ENCODE results near the gene ABTB2. TPM values are rescaled to one million over a fixed set of nuclear protein-coding genes. Genes with fewer than 3 reads are reported as not detected.

ABTB2 gene
- polyA plus RNA-seq, 2 of the 4 experiments (the other 2 are of a cell fraction), result 8.9 to 15.4 TPM

GRCh38 chr11:34165121-34165520 lies 192.7 kb downstream of the ABTB2 start:
- Histone ChIP-seq H3K4me3 (no peak overlapping the region), H3K9me3 (no peaks in the 10 kb centered on the region), H3K27ac (no peak overlapping the region), H3K4me2 (no peak overlapping the region), H3K4me1 (no peaks in the 10 kb centered on the region)
- DNase-seq (ENCODE audit: low read depth in 1 of 2, low spot score in 1 of 2) (no peak), FAIRE-seq (no peak), ATAC-seq (no peak)
- no peak for TF ChIP-seq PBX3 (IDR thresholded peaks at IDR 0.05)
- no peak for TF ChIP-seq RNF2 (IDR thresholded peaks at IDR 0.05; ENCODE audit: borderline replicate concordance, low read depth)
- no peak for TF ChIP-seq KDM1A (IDR thresholded peaks at IDR 0.05; ENCODE audit: low read depth)
- TF ChIP-seq EHF (CRISPR knock-in tag; IDR thresholded peaks at IDR 0.05), result no peak
- TF ChIP-seq NFE2L2 (conservative IDR thresholded peaks at IDR 0.05; ENCODE audit: low read length), result no peak
- TF ChIP-seq, protein P1, sequence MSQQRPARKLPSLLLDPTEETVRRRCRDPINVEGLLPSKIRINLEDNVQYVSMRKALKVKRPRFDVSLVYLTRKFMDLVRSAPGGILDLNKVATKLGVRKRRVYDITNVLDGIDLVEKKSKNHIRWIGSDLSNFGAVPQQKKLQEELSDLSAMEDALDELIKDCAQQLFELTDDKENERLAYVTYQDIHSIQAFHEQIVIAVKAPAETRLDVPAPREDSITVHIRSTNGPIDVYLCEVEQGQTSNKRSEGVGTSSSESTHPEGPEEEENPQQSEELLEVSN (IDR thresholded peaks at IDR 0.05; ENCODE audit: borderline replicate concordance, low read depth), result no peak
- no peak for TF ChIP-seq JUNB (IDR thresholded peaks at IDR 0.05)
- TF ChIP-seq FOSB (CRISPR knock-in tag; IDR thresholded peaks at IDR 0.05), result no peak
- no peak for TF ChIP-seq POLR2A (IDR thresholded peaks at IDR 0.05; ENCODE audit: low read length)
- no peak for TF ChIP-seq RCOR1 (IDR thresholded peaks at IDR 0.05; ENCODE audit: low read depth, low read length)
- no peak for TF ChIP-seq PHF8 (IDR thresholded peaks at IDR 0.05; ENCODE audit: borderline replicate concordance, low read depth)
- TF ChIP-seq ZC3H11A (IDR thresholded peaks at IDR 0.05), result no peak
- no peak for TF ChIP-seq ESRRA (IDR thresholded peaks at IDR 0.05; ENCODE audit: borderline replicate concordance, low read length)
- no peak for TF ChIP-seq CHD4 (IDR thresholded peaks at IDR 0.05; ENCODE audit: borderline replicate concordance)
- TF ChIP-seq BHLHE40 (IDR thresholded peaks at IDR 0.05; ENCODE audit: low read depth, low read length), result no peak
- 88% methylated on average over 13 of the region's 13 CpGs for WGBS (ENCODE audit: missing lambda C conversion rate)
- POLR2A ChIA-PET, result no interaction called here
- CTCF ChIA-PET, result interaction anchor here (0.6 to 5.7 kb wide), 10 partner anchors 9 to 1398 kb away, joined by 3 to 41 read pairs (median 4); partner anchors contain the start of gene ABTB2

- FAIRE-seq (no peak), ATAC-seq (no peak), DNase-seq (ENCODE audit: low read depth in 1 of 2, low spot score in 1 of 2) (no peak)
- ChIA-PET POLR2A (no interaction called here), CTCF (interaction anchor here (5.7 kb wide), 1 partner anchor 12 kb away, joined by 41 read pairs; no protein-coding TSS in a partner anchor)
- no peak for TF ChIP-seq TFCP2L1 (CRISPR knock-in tag; IDR thresholded peaks at IDR 0.05)
- peak; percentile 56 for TF ChIP-seq ZFP36 (IDR thresholded peaks at IDR 0.05; ENCODE audit: borderline replicate concordance, partially characterized antibody)
- no peak for TF ChIP-seq ZSCAN20 (CRISPR knock-in tag; IDR thresholded peaks at IDR 0.05)
- WGBS (ENCODE audit: missing lambda C conversion rate), result 90% methylated on average over 7 of the region's 7 CpGs
- Histone ChIP-seq H3K9me3 (no peaks in the 10 kb centered on the region), H3K4me1 (no peaks in the 10 kb centered on the region), H3K4me2 (no peak overlapping the region), H3K27ac (no peak overlapping the region), H3K4me3 (no peak overlapping the region)
Measured at GRCh38 chr11:34162856-34163255, 195.0 kb downstream of the ABTB2 start.

DNA sequence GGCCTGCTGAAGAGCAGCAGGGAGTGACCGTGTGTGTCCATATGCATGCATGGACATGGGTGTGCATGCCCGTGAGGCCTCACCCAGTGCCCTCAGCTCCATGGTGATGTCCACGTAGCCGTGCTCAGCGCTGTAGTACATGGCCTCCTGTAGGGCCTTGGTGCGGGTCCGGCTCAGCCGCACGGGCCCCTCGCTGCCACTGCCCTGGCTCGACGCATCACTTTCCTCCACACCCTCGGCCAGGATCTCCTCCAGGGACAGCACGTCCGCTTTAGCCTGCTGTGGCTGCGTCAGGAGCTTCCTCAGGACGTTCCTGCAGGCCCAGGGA lies 195.4 kb downstream of the ABTB2 start:
- TF ChIP-seq MAFK (IDR thresholded peaks at IDR 0.05; ENCODE audit: partially characterized antibody) (no peak), MAZ (IDR thresholded peaks at IDR 0.05; ENCODE audit: borderline replicate concordance, low read depth, low read length) (no peak), PBX3 (IDR thresholded peaks at IDR 0.05) (no peak), PHF8 (IDR thresholded peaks at IDR 0.05; ENCODE audit: borderline replicate concordance, low read depth) (no peak), RCOR1 (IDR thresholded peaks at IDR 0.05; ENCODE audit: low read depth, low read length) (no peak), EHF (CRISPR knock-in tag; IDR thresholded peaks at IDR 0.05) (no peak), HOXB13 (CRISPR knock-in tag; IDR thresholded peaks at IDR 0.05; ENCODE audit: low read depth) (no peak), MYC (IDR thresholded peaks at IDR 0.05; ENCODE audit: borderline replicate concordance, low read length) (no peak), RAD21 (conservative IDR thresholded peaks at IDR 0.05 in 1 of 2, IDR thresholded peaks at IDR 0.05 in 1 of 2) (no peak), POLR2A (IDR thresholded peaks at IDR 0.05; ENCODE audit: low read length) (no peak), SMC3 (IDR thresholded peaks at IDR 0.05) (no peak), ESRRA (IDR thresholded peaks at IDR 0.05; ENCODE audit: borderline replicate concordance, low read length) (no peak), FOSB (CRISPR knock-in tag; IDR thresholded peaks at IDR 0.05) (no peak), NFE2L2 (conservative IDR thresholded peaks at IDR 0.05; ENCODE audit: low read length) (no peak), KDM5A (IDR thresholded peaks at IDR 0.05) (no peak), HOXA7 (CRISPR knock-in tag; IDR thresholded peaks at IDR 0.05) (no peak), CTCF (IDR thresholded peaks at IDR 0.05) (no peak), FOXS1 (CRISPR knock-in tag; IDR thresholded peaks at IDR 0.05) (no peak), HDAC2 (IDR thresholded peaks at IDR 0.05) (no peak)
- TF ChIP-seq, protein P2, sequence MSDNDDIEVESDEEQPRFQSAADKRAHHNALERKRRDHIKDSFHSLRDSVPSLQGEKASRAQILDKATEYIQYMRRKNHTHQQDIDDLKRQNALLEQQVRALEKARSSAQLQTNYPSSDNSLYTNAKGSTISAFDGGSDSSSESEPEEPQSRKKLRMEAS (IDR thresholded peaks at IDR 0.05), result no peak
- no peak for FAIRE-seq
- 96% methylated on average over 17 of the region's 17 CpGs for WGBS (ENCODE audit: missing lambda C conversion rate)
- no peak overlapping the region for H3K4me3 ChIP-seq
- no peaks in the 10 kb centered on the region for H3K4me1 ChIP-seq
- CTCF ChIA-PET, result interaction anchor here (1.7 to 5.7 kb wide), 2 partner anchors 12 to 196 kb away, joined by 4 to 41 read pairs; partner anchors contain the start of gene ABTB2
- ATAC-seq, result peak; percentile 4 to 8; a peak in 3 of 6 replicates
- H3K4me2 ChIP-seq, result no peak overlapping the region
- H3K27ac ChIP-seq, result no peak overlapping the region
- no peak for DNase-seq (ENCODE audit: low read depth in 1 of 2, low spot score in 1 of 2)
- no peaks in the 10 kb centered on the region for H3K9me3 ChIP-seq
- POLR2A ChIA-PET, result no interaction called here

Data from A549 (cell line).